ELR (cell line): ENCODE measurements around the gene CELF1.

Experiments used
- DNase-seq: peaks from one replicate; pipeline ENCODE4 v3.0.0-alpha.2; 2015; ENCODE audit warnings: low read depth

CELF1 gene

DNA sequence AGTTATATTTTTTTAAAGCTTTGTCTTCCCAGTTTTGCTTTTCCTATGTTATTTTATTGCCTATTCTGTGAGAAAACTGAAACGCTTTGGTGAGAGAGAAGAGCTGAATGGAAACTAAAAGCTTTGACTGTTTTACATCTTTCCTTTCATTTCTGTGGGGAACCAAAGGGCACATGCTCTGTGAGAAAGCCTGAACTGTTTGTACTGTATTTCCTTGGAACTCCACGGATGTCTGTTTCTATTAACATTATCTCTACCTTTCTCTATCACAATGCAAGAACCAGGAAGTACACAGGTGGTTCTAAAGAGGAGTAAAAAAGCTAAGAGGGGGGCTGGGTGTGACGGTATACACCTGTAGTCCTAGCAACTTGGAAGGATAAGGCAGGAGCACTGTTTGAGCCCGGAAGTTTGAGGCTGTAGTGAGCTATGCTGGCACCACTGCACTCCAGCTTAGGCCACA is 43.8 kb downstream of the CELF1 start:
- DNase-seq = no peak

DNA sequence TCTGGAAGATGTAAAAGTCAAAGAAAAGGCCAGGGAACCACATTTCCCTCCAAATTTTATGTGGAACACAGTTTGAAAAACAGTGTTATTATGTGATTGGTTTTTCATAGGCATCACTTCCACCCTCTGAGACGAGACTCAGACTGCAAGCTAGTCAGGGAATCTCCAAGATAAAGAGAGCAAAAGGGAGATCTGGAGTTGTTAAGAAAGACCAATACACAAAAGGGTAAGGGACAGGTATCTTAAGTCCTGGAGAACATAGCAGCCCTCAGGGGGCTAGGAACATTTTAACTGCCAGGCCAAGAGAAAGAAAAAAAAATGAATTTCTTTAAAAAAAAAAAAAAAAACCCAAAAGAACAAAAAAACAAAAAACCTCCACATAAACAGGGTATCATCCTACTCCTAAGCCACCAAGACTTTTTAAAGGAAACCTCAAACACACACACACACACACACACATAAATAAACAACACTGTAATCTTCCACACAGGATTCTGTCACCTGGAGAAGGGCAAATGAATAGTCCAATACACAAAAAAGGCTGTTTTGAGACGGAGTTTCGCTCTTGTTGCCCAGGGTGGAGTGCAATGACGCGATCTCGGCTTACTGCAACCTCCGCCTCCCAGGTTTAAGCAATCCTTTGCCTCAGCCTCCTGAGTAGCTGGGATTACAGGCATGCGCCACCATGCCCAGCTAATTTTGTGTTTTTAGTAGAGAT is 44.5 kb downstream of the CELF1 start:
- no peak for DNase-seq

DNA sequence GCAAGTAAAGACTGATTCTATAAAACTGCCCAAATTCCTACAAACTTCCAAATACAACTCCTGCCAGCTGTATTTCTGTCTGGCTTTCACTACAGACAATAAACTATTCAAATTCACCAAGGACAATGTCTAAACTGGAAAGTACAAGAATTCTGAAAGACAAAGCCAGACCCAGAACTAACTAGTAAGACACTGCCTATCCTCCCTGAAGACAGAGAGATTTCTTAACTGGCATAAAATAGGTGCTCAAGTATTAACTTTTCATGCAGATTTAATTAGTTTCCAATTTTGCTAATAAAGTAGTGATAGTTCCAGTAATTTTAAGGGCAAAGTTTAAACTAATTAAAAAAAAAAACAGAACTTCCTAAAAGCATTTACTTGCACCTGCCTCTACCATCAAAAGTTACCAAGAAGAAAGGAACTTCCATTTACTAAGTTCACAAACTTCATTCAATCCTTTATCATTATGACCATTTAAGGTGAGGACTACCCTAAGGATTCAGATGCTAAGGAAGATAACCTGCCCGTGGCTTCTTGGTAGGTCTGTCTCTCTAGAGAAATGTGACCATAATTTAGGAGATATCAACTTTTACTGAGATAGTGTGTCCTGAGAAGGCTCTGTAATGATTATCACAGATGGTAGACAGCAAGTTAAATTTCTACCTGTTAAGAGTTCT is 45.2 kb downstream of the CELF1 start:
- DNase-seq = no peak

DNA sequence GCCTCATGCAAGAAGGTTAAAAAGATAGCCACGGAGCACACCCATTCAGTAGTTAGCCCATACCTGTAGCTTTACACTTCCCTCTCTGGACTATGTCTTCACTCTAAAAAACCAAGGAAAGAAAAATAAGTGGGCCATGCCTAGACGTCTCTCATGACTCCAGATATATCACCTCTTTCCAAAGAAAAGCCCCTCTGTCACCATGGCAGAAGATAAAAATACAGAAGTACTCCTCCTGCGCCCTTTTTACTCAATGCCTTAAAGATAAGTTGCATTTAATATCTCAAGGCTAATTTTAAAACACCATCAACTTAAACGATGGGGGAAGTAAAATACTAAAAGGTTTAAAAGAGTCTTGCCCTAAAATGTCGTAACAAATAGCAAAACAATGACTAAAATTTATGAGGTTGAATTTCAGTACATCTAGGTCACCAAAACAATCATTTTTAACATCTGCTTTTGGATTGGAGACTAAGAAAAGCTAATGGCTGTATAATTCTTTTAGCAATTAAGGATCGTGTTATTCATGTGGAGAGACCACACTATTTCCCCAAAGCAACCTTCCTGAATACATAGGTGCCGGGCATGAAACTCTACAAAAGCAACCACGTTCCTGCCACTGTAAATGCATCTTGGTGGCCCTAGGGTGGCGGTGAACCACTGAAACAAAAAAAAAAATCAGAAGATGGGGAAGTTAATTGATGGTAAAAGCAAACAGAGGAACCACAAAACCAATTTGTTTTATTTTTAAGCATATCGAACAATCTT is 46.0 kb downstream of the CELF1 start:
- DNase-seq = no peak

DNA sequence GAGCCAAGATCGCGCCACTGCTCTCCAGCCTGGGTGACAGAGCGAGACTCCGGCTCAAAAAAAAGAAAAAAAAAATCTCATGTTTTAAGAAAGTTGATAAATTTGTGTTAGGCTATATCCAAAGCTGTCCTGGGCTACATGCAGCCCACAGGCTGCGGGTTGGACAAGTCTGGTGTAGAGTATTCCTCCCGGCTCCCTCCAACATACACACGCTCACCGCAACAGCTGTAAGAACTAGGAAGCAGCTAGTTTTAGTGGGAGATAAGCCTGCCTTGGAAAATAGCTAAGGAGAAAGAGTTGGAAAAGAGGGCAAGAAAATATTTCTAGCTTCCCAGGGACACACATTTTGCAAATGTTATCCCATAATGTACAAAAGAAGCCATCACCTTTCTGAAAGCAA is 46.6 kb downstream of the CELF1 start:
- DNase-seq = no peak

DNA sequence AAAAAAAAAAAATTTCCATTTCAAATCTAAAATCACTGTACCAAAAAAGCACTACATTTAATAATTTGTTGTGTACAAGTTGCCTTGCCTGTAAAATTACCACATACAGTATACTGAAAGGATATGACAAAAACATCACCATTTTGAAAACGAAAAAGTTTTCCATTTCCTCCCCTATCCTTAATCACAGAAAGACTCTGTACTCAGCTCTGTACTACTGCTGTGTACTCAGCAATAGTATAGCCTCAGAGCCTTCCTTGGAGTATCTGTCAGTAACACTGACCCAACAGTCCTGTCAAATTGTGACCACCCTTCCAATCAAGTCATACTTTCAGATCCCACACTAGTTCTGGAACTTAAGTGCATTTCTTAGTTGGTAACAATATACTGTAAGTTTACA is 48.0 kb downstream of the CELF1 start:
- no peak for DNase-seq

DNA sequence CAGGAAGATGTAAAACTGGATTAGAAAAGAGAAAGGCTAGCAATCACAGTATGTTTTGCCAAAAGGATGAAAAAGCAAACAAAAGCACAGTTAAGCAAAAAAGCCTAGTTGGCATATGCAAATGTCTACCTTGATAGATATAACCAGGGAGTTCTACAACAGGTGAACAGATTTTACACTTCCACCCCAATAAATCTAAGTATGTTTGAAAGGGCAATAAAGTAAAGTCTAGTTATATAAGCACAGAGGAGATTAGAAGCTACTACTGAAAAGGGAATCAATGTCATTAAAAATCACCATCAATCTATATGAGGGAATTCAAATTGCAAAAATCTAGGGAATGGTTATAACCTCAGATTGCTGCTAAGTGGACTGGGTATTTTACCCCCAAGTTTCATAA is 49.7 kb downstream of the CELF1 start:
- no peak for DNase-seq

DNA sequence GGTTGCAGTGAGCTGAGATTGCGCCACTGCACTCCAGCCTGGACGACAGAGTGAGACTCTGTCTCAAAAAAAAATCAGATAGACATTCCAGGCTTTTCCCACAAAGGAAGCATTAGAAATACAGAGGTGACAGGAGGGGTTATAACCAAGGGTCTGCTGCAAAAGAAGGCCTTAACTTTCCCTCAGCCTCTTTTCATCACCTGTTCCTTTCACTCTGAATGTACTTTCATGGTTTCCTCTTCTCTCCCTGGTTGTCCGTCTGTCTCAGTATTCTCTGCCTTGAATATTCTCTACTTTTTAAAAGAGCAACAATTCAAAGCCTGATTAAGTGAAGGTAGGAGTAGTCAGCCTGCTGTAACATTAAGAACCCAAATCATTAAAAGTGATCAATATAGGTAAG is 50.2 kb downstream of the CELF1 start:
- no peak for DNase-seq

DNA sequence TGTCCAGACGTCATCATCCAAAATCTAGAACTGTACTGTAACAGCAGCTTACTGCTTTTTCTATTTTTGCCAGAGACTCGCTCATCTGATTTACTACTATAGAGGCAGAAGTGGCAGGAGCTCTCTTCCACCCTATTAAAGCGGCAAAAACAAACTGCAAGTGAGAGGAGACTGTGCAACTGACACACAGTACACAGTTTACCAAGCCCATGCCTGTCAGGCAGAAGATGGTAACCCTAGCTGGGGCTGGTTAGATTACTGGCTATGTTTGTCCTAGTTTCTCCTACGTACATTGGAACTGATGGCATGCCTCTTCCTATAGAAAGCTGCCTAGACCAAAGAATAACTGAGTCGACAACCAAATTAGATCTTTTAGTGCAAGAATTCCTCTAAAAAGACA is 51.8 kb downstream of the CELF1 start:
- DNase-seq = no peak

DNA sequence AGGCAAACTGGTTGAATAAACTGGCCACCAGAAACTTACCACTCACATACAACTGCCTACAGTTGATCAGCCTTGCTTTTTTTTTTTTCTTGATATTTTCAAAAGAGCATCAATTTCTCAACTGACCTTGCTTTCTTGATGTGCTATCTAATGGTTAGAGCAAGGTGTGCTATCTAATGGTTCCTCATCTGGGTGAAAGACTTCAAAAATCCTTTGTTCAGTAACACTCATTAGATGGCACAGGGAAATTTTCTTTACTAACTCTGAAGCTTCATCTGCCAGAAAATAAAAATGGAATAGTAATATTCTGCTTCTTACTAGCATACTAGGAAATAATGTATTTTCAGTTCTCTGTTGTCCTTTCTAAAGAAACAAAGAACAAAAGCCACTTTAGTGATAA is 52.8 kb downstream of the CELF1 start:
- DNase-seq = no peak

DNA sequence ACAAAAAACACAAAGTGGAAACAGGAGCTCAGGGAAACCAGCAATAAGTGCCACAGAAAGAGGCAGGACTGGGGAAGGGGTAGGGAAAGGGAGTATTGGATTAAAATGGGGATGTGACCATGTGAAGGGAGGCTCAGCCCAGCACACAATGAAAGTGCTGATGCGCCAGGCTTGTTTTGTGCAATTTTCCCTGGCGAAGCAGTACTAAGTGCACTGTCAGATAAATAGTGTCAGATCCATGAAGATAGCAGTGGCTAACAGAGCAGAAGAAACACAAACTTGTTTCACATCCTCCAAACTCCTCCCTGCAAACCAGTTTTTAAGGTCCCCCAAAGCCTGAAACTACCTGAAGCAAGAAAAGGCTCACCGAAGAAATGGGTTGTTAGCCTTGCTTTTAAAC is 53.3 kb downstream of the CELF1 start:
- DNase-seq = no peak

DNA sequence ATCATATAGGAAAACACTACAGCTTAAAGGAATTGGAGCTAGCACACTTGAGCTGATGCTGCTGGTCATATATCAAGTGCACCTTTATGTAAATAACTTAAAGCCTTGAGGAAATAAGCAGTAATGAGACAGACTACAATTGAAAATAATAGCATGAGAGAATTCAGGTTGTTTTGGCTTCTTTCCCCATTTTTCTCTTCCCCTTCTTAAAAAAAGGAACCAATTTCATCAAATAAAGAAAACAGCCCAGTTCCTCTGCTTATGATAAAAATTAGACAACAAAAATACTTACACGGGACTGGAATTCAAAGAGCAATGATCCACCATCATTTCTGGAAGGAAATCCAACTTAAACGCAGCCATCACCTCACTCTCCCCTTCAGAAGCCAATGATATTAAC is 53.8 kb downstream of the CELF1 start:
- DNase-seq = no peak

DNA sequence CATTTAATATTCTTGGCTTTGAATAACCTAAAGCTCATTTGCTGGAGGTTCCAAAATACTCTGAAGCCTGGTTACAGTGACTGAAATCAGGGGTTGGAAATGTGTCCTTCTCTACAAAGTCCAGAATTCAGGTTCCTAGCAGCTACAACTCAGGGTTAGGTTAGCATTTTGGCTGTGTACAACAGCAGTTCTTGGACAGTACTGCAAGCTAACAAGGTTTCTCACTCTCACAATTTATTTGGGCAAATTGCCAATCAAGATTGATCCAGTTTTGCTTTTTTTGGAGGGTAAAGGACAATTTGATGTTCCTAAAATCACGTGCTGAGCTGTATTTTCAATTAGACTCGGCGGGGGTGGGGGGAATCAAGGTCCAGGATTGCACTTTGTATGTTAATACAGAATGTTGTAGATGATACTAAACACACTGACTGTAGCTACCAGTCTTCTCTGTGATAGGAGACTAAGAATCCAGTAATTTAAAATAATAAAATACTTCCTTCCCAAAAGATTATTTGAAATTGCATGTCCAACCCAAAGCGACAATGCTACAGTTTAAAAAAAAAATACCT is 54.3 kb downstream of the CELF1 start:
- no peak for DNase-seq

DNA sequence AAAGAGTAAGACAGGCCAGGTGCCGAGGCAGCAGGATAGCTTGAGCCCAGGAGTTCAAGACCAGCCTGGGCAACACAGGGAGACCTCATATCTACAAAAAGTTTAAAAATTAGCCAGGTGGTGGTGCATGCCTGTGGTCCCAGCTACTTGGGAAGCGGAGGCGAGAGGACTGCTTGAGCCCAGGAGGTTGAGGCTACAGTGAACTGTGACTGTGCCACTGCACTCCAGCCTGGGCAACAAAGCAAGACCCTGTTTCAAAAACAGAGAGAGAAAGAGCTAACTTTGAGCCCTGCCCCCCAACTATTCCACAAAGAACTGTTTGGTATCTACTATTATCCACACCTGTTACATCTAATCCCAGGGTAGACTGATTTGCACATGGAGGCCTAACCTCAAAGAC is 54.8 kb downstream of the CELF1 start:
- DNase-seq = no peak

DNA sequence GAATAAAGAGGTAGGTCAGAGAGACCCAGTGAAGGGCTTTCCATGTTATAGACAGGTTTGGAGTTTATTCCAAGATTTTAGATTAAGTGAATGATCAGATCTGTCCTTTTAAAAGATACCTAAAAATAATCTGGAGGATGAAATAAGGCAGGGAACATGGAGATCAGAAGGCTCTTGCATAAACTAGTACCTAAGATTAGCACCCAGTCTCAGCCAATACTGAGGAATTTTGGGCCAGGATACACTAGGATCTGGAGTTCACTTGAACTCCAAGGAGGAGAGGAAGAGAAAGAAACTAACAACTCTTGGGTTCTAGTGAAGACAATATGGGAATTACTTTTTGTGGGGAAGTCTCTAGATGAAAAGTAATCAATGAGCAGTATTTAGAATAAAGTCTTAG is 56.1 kb downstream of the CELF1 start:
- DNase-seq = no peak

DNA sequence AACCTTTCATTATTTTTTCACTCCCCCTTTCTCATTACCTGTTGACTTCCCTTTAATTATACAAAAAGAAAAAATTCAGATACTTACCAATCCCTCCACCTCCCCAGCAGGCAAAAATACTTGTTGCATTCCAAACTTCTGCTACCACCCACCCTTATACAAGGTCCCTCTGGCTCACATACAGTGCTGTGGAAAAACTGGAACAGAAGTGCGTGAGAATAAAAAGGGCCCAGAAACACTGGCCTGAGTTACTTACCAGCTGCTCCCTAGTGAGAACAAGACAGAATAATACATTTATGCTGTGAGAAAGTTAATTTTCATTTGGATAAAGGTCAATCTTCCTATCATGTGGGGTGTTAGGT is 57.1 kb downstream of the CELF1 start:
- DNase-seq = no peak

DNA sequence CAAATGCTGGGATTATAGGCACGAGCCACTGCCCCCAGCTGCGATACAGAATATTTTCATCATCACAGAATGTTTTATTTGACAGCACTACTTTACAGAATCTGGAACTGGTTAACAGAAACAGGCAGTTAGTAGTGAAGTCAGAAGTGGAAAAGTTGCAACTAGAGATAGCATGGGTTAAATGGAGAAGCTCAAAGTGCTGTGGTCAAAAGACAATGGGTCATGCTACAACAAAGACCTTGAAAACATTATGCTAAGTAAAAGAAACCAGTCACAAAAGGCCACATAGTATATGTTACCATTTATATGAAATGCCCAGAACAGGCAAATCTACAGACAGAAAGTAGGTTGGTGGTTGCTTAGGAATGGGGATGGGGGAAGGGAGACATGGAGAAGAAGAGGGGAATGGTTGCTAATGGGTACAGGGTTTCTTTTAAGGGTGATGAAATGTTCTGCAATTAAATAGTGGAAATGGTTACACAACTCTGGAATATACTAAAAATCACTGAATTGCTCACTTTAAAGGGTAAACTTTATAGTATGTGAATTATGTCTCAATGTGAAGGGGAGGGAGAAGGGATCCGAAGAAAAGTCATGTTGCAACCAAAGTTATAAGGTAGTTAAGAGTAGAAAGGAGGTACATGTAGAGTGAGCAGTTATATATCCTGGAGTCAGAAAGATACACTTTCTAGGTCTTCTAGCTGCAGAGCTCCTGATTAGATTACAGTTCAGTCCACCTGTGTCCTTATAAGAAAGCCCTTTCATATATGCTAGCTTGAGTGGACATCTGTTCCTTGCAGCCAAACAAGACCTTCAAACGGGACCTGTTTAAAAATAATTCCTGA is 57.7 kb downstream of the CELF1 start:
- no peak for DNase-seq

DNA sequence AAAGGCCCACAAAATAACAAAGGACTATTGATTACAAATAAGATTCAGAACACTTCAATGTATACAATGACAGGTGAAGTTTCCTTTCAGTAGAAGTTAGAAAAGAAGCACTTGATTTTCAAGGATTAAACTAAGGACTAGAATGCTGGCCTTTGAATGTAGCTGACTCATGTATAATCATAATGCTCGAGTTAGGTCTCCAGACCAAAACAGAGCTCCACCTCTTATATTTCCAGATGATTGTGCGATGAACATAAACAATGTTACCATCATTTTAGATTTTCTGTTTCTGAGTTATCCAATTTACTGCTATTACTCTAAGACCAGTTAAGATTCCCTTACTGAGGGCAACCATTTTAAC is 63.6 kb downstream of the CELF1 start:
- peak; percentile 53 for DNase-seq

DNA sequence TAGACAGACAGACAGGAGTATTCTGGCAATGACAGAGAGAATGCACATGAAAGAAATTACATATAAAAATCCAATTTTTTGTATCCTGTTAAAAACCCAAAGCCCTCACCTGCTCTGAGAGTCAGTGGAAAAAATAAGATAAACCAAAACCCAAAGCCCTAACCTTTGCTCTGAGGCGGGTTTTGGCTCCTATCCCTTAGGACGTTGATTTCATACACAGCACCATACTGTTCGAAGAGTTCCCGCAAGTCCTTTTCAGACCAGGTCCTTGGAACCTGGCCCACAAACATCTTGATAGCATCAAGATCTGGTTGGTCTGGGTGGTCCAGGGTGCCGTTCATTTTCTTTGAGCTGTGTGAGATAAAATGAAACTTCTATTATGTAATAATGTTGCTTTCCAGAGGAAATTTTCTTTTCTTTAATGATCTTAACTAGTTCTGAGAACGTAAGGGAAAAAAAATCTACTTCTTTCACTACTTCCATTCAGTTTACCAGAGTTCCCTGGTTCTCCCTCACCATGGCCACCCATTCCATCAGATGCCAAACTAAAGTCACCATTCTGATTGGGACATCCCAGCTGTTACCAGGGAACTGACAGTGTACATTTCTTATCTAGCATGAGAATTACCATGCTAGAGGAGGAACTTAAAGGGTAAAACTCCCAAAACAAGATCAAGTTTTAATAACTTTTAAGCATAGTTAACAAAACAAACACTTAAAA is 64.1 kb downstream of the CELF1 start:
- DNase-seq = no peak

DNA sequence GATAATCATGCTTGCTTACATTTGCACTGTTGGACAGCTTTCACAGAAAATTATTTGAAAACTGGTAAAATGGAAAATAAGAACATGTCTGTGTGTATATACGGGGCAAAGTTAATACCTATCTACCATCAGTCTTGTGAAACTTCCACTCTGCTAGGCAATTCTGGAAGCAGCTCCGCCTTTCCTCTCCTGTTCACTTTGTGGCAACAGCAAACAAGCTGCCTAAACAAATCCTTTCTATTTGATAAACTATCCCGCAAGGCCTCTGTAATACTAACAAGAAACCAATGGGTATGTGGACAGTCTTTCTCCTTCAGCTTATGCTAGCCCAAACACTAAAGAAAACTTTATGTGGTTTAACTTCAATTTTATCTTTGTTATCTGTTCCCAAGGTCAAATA is 64.8 kb downstream of the CELF1 start:
- no peak for DNase-seq

DNA sequence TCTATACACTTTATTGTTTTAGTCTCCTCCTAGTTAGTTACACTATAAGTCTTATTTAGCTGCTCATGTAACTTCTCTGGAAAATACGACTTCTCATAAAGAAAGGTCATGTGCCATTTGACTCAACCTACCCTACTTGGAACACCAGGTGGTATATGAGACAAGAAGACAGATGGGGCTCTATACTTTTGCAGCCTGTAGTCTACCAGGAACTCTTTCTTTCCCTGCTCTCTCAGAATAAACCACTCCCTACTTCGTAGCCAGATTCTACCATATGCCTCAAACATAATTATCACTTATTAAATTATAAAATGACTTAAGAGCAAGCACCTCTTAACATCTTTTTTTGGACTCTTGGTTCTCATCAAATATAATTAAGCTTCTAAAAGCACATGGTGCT is 65.5 kb downstream of the CELF1 start:
- no peak for DNase-seq
